ENCODE data around the gene ERVH48-1. TPM values are rescaled to one million over a fixed set of nuclear protein-coding genes. Genes with fewer than 3 reads are reported as not detected.
A peak's percentile ranks its signal among the peaks of the same experiment; 100 is the strongest.

The ERVH48-1 gene
- total RNA-seq, 4 donors from 2014 or later = not detected

DNA sequence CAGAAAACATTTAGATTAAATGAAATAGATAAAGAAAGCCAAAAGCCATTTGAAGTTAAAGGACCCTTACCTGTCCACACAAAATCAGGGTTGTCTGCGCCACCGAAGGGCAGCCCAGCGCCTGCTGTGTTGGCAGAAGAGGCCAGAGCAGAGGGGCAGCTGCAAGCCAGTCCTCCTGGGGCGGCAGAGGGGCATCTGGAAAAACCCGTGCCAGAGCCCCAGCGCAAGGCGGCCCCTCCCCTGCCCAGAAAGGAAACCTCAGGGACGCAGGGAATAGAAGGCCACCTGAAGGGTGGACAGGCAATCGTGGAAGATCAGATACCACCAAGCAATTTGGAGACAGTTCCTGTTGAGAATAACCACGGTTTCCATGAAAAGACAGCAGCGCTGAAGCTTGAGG is 21.6 kb downstream of the ERVH48-1 start:
- DNase-seq = no peak
- in situ Hi-C loops (cut with MboI; ENCODE audit: low pct_ligation_motif_present in 1 of 4, low pct_unique_long_range_greater_than_20kb in 1 of 4, low sequenced_read_pairs in 3 of 4) (no loop called here), intact Hi-C loops (cut with DNase I; ENCODE audit: low total_unique reads) (no loop called here)
- Histone ChIP-seq H3K4me1 (no peaks in the 10 kb centered on the region), H3K9me3 (no peaks in the 10 kb centered on the region), H3K27me3 (no peaks in the 10 kb centered on the region), H3K27ac (no peak overlapping the region), H3K36me3 (peaks cover 0 to 45% (median 17%) of the 10 kb centered on the region in 4 donors), H3K4me3 (no peak overlapping the region)
- TF ChIP-seq POLR2AphosphoS5 (IDR thresholded peaks at IDR 0.05) = no peak
- TF ChIP-seq POLR2A (IDR thresholded peaks at IDR 0.05) = no peak
- TF ChIP-seq, protein P1, sequence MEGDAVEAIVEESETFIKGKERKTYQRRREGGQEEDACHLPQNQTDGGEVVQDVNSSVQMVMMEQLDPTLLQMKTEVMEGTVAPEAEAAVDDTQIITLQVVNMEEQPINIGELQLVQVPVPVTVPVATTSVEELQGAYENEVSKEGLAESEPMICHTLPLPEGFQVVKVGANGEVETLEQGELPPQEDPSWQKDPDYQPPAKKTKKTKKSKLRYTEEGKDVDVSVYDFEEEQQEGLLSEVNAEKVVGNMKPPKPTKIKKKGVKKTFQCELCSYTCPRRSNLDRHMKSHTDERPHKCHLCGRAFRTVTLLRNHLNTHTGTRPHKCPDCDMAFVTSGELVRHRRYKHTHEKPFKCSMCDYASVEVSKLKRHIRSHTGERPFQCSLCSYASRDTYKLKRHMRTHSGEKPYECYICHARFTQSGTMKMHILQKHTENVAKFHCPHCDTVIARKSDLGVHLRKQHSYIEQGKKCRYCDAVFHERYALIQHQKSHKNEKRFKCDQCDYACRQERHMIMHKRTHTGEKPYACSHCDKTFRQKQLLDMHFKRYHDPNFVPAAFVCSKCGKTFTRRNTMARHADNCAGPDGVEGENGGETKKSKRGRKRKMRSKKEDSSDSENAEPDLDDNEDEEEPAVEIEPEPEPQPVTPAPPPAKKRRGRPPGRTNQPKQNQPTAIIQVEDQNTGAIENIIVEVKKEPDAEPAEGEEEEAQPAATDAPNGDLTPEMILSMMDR (IDR thresholded peaks at IDR 0.05) = no peak
- TF ChIP-seq EP300 (IDR thresholded peaks at IDR 0.05; ENCODE audit: low read depth) = no peak
- WGBS, 2 donors (ENCODE audit: low coverage in 1 of 2) = 92 to 100% methylated on average over 2 to 11 of the region's 11 CpGs

- H3K9me3 ChIP-seq = no peaks in the 10 kb centered on the region
- no peak overlapping the region for H3K4me3 ChIP-seq
- WGBS, 2 donors (ENCODE audit: low coverage in 1 of 2) = 80 to 90% methylated on average over 2 to 4 of the region's 4 CpGs
- TF ChIP-seq EP300 (IDR thresholded peaks at IDR 0.05; ENCODE audit: low read depth) (no peak), POLR2A (IDR thresholded peaks at IDR 0.05) (no peak), POLR2AphosphoS5 (IDR thresholded peaks at IDR 0.05) (no peak)
- TF ChIP-seq, protein P1 (IDR thresholded peaks at IDR 0.05) = no peak
- in situ Hi-C loops (cut with MboI; ENCODE audit: low pct_ligation_motif_present in 1 of 4, low pct_unique_long_range_greater_than_20kb in 1 of 4, low sequenced_read_pairs in 3 of 4) (no loop called here), intact Hi-C loops (cut with DNase I; ENCODE audit: low total_unique reads) (no loop called here)
- H3K27me3 ChIP-seq = no peaks in the 10 kb centered on the region
- peaks cover 0 to 66% (median 20%) of the 10 kb centered on the region in 4 donors for H3K36me3 ChIP-seq
- H3K27ac ChIP-seq = no peak overlapping the region
- no peaks in the 10 kb centered on the region for H3K4me1 ChIP-seq
- no peak for DNase-seq
Measured at GRCh38 chr21:42900446-42900845, 25.0 kb downstream of the ERVH48-1 start.

- H3K4me3 ChIP-seq = peak within 1 kb of the TSS; percentile 75 to 99 (median 82)
- intact Hi-C loops (cut with DNase I; ENCODE audit: low total_unique reads) = loop anchor here (5.0 kb wide), 1 partner anchor 366 kb away; no protein-coding TSS in a partner anchor
- 0% methylated on average over 56 of the region's 87 CpGs; no CpG with 5 or more reads in 1 of the 2 donors for WGBS, 2 donors (ENCODE audit: low coverage in 1 of 2)
- no peaks in the 10 kb centered on the region for H3K27me3 ChIP-seq
- in situ Hi-C loops (cut with MboI; ENCODE audit: low pct_ligation_motif_present in 1 of 4, low pct_unique_long_range_greater_than_20kb in 1 of 4, low sequenced_read_pairs in 3 of 4) = no loop called here
- peak; percentile 100 for DNase-seq
- H3K4me1 ChIP-seq = peaks cover 0 to 16% (median 2%) of the 10 kb centered on the region in 4 donors
- H3K9me3 ChIP-seq = no peaks in the 10 kb centered on the region
- TF ChIP-seq, protein P1 (IDR thresholded peaks at IDR 0.05) = no peak
- TF ChIP-seq EP300 (IDR thresholded peaks at IDR 0.05; ENCODE audit: low read depth) (no peak), POLR2A (IDR thresholded peaks at IDR 0.05) (peak; percentile 97), POLR2AphosphoS5 (IDR thresholded peaks at IDR 0.05) (peak; percentile 96 to 99 (median 99))
- peak within 1 kb of the TSS; percentile 94 to 99 (median 97) for H3K27ac ChIP-seq
- H3K36me3 ChIP-seq = peaks cover 0 to 18% (median 7%) of the 10 kb centered on the region in 4 donors
Measured at GRCh38 chr21:42892931-42893755, 32.3 kb downstream of the ERVH48-1 start, which contains the start of gene NDUFV3. TSS of gene NDUFV3 (plus strand) at chr21:42893309. CDS start at chr21:42893334, 25 bp downstream.

DNA sequence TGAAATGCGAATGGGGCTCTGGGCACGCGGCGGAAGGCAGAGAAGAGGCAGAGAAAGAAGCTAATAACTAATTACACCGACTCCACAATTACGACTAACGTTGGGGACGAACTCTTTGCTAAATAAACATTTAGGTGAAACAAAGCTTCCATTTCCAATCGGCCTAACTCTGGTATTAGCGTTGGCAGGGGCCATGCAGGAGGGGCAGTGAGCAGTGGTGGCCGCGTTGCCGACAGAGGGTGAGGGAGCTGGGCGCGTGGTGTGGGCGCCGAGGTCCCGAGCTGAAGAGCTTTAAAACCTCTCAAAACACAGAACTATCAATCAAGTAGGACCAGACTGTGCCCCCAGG is 32.9 kb downstream of the ERVH48-1 start:
- Histone ChIP-seq H3K4me3 (peak overlapping the region; percentile 73 to 99 (median 82)), H3K27ac (peak overlapping the region; percentile 94 to 99 (median 97)), H3K36me3 (peaks cover 0 to 12% (median 5%) of the 10 kb centered on the region in 4 donors), H3K27me3 (no peaks in the 10 kb centered on the region), H3K9me3 (no peaks in the 10 kb centered on the region), H3K4me1 (peaks cover 0 to 16% (median 2%) of the 10 kb centered on the region in 4 donors)
- no peak for DNase-seq
- intact Hi-C loops (cut with DNase I; ENCODE audit: low total_unique reads) (loop anchor here (5.0 kb wide), 1 partner anchor 365 kb away; no protein-coding TSS in a partner anchor), in situ Hi-C loops (cut with MboI; ENCODE audit: low pct_ligation_motif_present in 1 of 4, low pct_unique_long_range_greater_than_20kb in 1 of 4, low sequenced_read_pairs in 3 of 4) (no loop called here)
- 8% methylated on average over 18 of the region's 18 CpGs; no CpG with 5 or more reads in 1 of the 2 donors for WGBS, 2 donors (ENCODE audit: low coverage in 1 of 2)
- TF ChIP-seq, protein P1 (IDR thresholded peaks at IDR 0.05) = peak in 1 of 5 experiments; percentile 8
- peak; percentile 3 for TF ChIP-seq EP300 (IDR thresholded peaks at IDR 0.05; ENCODE audit: low read depth)
- TF ChIP-seq POLR2A (IDR thresholded peaks at IDR 0.05) = no peak

Data from transverse colon (tissue), 4 donors.